Right atrium auricular region (tissue), 2 donors: ENCODE measurements around the gene EIF5A. TPM values are rescaled to one million over a fixed set of nuclear protein-coding genes. Genes with fewer than 3 reads are reported as not detected.
A peak's percentile ranks its signal among the peaks of the same experiment; 100 is the strongest.
"Not testable (repeated sequence)": the region's sequence is repeated elsewhere in the genome, so short reads cannot be mapped to it uniquely, and the experiment has no call there.

Experiments used
- DNase-seq: peaks from one replicate; pipeline ENCODE4 v3.0.0-alpha.2; 2019; ENCODE audit warnings: low spot score
- H3K27ac ChIP-seq, 2 donors: fragments of 200-600 bp; sonication (generic); 1 replicate in 1 of 2; 2 replicates in 1 of 2; pipeline ENCODE4 v1.5.1; 2016 to 2019
- H3K27me3 ChIP-seq, 2 donors: fragments of 200-600 bp; sonication (generic); one replicate each; pipeline versions ENCODE4 v1.5.1 to v1.6.0; 2017 to 2019
- H3K36me3 ChIP-seq: fragments of 200-600 bp; sonication (generic); one replicate; pipeline ENCODE4 v1.5.1; 2016
- H3K4me1 ChIP-seq, 2 donors: fragments of 200-600 bp; sonication (generic); one replicate each; pipeline versions ENCODE4 v1.5.1 to v1.6.0; 2017 to 2019
- H3K4me3 ChIP-seq, 2 donors: fragments of 200-600 bp; sonication (generic); 1 replicate in 1 of 2; 2 replicates in 1 of 2; pipeline ENCODE4 v1.5.1; 2017 to 2019; ENCODE audit warnings: mild to moderate bottlenecking in 1 of 2, moderate library complexity in 1 of 2
- H3K9me3 ChIP-seq, 2 donors: fragments of 200-600 bp; sonication (generic); one replicate each; pipeline ENCODE4 v1.5.1; 2019
- total RNA-seq, 2 donors: library from RNA; depleted of rRNA; stranded (reverse); fragments of >200 nt; gene quantifications; one replicate each; pipeline ENCODE4 v1.1.0, GENCODE V29; 2016
- TF ChIP-seq, protein P1 (sequence below), 2 donors: fragments of 200-600 bp; sonication (generic); IDR thresholded peaks; one replicate each; pipeline ENCODE4 v1.5.1; 2019; ENCODE audit warnings: antibody characterized with exemption in 2 of 2

The EIF5A gene
- total RNA-seq, 2 donors from 2014 or later: 131 to 164 TPM

DNA sequence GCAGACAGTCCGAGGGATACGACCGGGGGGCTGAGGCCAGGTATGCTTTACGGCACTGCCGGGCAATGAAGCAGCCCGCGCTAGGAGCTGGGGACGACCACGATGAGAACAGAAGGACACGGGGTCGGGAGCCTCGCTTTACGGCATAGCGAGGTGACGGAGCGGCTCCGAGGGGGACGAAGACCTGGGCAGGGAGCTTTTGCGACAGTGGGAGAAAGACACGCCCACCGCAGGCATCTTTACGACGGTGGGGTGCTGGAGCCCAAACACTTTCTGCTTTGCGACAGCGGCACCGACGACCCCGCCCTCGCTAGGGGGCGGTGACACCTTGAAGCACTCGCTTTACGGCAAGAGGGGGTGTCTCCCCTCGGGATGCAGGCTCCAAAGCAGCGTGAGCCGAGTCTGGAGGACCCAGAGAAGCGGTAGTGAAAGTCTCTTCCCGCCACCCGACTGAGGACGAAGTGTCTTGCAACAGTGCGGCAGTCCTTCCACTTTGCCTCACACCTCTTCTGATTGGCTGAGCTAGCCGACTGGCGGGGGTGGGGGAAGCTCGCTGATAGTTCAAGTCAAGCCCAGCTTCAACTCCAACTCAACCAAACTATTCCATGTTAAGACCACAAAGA is 22.1 kb downstream of the EIF5A start:
- DNase-seq: peak; percentile 97
- H3K9me3 ChIP-seq: no peaks in the 10 kb centered on the region
- H3K4me3 ChIP-seq: peak overlapping the region; percentile 67 to 98
- peak overlapping the region; percentile 84 to 92 for H3K27ac ChIP-seq
- no peaks in the 10 kb centered on the region for H3K27me3 ChIP-seq
- H3K4me1 ChIP-seq: peaks cover 0 to 22% of the 10 kb centered on the region in 2 donors
- H3K36me3 ChIP-seq: peaks cover 19% of the 10 kb centered on the region
- TF ChIP-seq, protein P1, sequence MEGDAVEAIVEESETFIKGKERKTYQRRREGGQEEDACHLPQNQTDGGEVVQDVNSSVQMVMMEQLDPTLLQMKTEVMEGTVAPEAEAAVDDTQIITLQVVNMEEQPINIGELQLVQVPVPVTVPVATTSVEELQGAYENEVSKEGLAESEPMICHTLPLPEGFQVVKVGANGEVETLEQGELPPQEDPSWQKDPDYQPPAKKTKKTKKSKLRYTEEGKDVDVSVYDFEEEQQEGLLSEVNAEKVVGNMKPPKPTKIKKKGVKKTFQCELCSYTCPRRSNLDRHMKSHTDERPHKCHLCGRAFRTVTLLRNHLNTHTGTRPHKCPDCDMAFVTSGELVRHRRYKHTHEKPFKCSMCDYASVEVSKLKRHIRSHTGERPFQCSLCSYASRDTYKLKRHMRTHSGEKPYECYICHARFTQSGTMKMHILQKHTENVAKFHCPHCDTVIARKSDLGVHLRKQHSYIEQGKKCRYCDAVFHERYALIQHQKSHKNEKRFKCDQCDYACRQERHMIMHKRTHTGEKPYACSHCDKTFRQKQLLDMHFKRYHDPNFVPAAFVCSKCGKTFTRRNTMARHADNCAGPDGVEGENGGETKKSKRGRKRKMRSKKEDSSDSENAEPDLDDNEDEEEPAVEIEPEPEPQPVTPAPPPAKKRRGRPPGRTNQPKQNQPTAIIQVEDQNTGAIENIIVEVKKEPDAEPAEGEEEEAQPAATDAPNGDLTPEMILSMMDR (IDR thresholded peaks at IDR 0.05): no peak

DNA sequence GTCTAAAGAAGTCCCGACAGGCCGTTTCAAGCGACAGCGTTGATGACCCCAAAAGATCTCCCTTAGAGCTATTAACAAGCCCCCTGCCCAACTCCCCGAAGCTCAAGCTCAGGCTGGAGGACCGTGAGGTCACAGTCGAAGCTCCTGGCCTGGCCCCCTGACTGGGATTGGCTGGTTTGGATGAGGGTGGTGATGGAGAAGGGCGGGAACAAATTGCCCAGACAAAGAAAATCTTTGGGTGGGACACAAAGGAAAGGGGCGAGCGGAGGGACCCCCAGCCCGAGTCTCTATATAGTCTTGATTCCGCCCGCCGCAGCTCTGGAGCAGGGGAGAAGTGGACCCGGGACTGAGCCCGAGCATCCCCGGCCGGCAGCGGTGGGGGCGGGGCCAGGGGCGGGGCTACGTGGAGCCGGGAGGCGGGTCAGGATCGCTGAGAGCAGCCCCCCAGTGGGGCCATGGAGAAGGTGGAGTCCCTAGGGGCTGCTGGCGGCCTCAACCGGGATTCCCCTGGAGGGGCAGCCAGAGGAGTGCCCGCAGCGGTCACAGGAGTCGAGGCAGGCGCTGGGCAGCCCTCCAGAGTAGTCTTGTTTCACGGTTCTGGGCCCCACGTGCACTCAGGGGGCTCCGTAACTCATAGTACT is 22.7 kb downstream of the EIF5A start:
- Histone ChIP-seq H3K4me3 (peak overlapping the region; percentile 67 to 98), H3K27ac (peak overlapping the region; percentile 84 to 92), H3K27me3 (no peaks in the 10 kb centered on the region), H3K4me1 (peaks cover 0 to 22% of the 10 kb centered on the region in 2 donors), H3K9me3 (no peaks in the 10 kb centered on the region), H3K36me3 (peaks cover 12% of the 10 kb centered on the region)
- DNase-seq: peak; percentile 83
- TF ChIP-seq, protein P1 (IDR thresholded peaks at IDR 0.05): no peak

DNA sequence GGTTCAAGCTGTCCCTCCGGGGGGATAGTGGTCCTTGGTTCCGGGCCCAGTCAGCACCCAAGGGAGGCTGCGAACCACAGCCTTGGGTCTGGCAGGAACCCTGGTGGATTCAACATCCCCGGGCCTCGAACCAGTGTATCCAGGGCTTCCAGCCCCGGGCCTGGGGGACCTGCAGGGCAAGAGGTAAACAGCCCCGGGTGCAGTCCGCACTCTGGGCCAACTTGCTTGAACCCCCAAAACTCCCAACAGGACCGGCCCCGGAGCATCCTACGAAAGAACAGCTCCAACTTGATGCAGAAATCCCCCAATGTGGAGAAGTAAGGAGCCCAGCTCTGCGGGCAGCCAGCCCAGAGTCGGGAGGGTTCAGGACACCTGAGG is 23.2 kb downstream of the EIF5A start:
- DNase-seq: no peak
- H3K9me3 ChIP-seq: no peaks in the 10 kb centered on the region
- no peaks in the 10 kb centered on the region for H3K27me3 ChIP-seq
- peaks cover 0 to 22% of the 10 kb centered on the region in 2 donors for H3K4me1 ChIP-seq
- TF ChIP-seq, protein P1 (IDR thresholded peaks at IDR 0.05): no peak
- peaks cover 7% of the 10 kb centered on the region for H3K36me3 ChIP-seq
- H3K27ac ChIP-seq: peak overlapping the region; percentile 84 to 92
- H3K4me3 ChIP-seq: peak overlapping the region; percentile 67 to 98

GRCh38 chr17:7332111-7332510 is 24.7 kb downstream of the EIF5A start:
- no peak overlapping the region for H3K4me3 ChIP-seq
- no peaks in the 10 kb centered on the region for H3K36me3 ChIP-seq
- DNase-seq: no peak
- no peaks in the 10 kb centered on the region for H3K9me3 ChIP-seq
- TF ChIP-seq, protein P1 (IDR thresholded peaks at IDR 0.05): no peak
- peaks cover 0 to 22% of the 10 kb centered on the region in 2 donors for H3K4me1 ChIP-seq
- no peak overlapping the region for H3K27ac ChIP-seq
- H3K27me3 ChIP-seq: no peaks in the 10 kb centered on the region

DNA sequence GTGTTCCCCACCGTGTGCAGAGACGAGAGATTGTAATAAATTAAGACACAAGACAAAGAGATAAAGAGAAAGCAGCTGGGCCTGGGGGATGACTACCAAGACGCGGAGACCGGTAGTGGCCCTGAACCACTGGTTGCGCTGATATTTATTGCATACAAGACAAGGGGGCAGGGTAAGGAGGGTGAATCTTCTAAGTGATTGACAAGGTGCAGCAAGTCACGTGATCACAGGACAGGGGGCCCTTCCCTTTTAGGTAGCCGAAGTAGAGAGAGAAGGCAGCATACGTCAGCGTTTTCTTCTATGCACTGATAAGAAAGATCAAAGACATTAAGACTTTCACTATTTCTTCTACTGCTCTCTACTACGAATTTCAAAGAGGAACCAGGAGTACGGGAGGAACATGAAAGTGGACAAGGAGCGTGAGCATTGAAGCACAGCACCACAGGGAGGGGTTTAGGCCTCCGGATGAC is 25.2 kb downstream of the EIF5A start:
- not testable (repeated sequence) for DNase-seq, H3K36me3 ChIP-seq, H3K27ac ChIP-seq, H3K4me3 ChIP-seq, H3K27me3 ChIP-seq, H3K9me3 ChIP-seq
- H3K4me1 ChIP-seq: peaks cover 0 to 19% of the 10 kb centered on the region in 2 donors

GRCh38 chr17:7334938-7335538 is 27.6 kb downstream of the EIF5A start:
- TF ChIP-seq, protein P1 (IDR thresholded peaks at IDR 0.05): no peak
- no peak for DNase-seq
- Histone ChIP-seq H3K4me3 (no peak overlapping the region), H3K27ac (no peak overlapping the region), H3K36me3 (no peaks in the 10 kb centered on the region), H3K4me1 (peaks cover 0 to 6% of the 10 kb centered on the region in 2 donors), H3K27me3 (no peaks in the 10 kb centered on the region), H3K9me3 (no peaks in the 10 kb centered on the region)

GRCh38 chr17:7335765-7336164 is 28.3 kb downstream of the EIF5A start:
- H3K9me3 ChIP-seq, H3K4me1 ChIP-seq, H3K27ac ChIP-seq, H3K36me3 ChIP-seq, H3K27me3 ChIP-seq, DNase-seq, H3K4me3 ChIP-seq: not testable (repeated sequence)
